NCI-H526 treated with DMSO at 0.1 percent for 48 hours (cell line): Measurements from ENCODE around the gene C16orf89.

Source experiments
- DNase-seq: peaks from one replicate; lab custom pipeline; 2025; lab: John Stamatoyannopoulos, UW

The C16orf89 gene

GRCh38 chr16:5003828-5004227 is 61.9 kb downstream of the C16orf89 start:
- DNase-seq: no peak

GRCh38 chr16:5003211-5003610 is 62.5 kb downstream of the C16orf89 start:
- no peak for DNase-seq

GRCh38 chr16:5002699-5003143 is 63.0 kb downstream of the C16orf89 start:
- no peak for DNase-seq

- no peak for DNase-seq
These were observed 63.8 kb downstream of the C16orf89 start for GRCh38 chr16:5001986-5002385.

GRCh38 chr16:5001571-5001970 is 64.2 kb downstream of the C16orf89 start:
- no peak for DNase-seq

- DNase-seq: no peak
These were observed 65.2 kb downstream of the C16orf89 start for GRCh38 chr16:5000573-5001001.

- no peak for DNase-seq
These were observed 70.9 kb downstream of the C16orf89 start for GRCh38 chr16:4994719-4995434.
